LNCaP clone FGC (cell line): ENCODE measurements around the gene FBXO10.
"Not testable (repeated sequence)": the region's sequence is repeated elsewhere in the genome, so short reads cannot be mapped to it uniquely, and the experiment has no call there.

Experiments used
- DNase-seq: peaks from one replicate; pipeline ENCODE4 v3.0.0-alpha.2; 2011; ENCODE audit warnings: low read depth
- H3K4me3 ChIP-seq: 2 replicates; pipeline ENCODE4 v1.5.1; 2011; ENCODE audit warnings: mild to moderate bottlenecking, low read depth, low read length, control low read depth
- CTCF ChIP-seq: IDR thresholded peaks from 2 replicates; pipeline ENCODE4 v1.5.1; 2012; ENCODE audit warnings: mild to moderate bottlenecking; ENCODE audit not compliant: control insufficient read depth, insufficient read depth; ENCODE audit errors: extremely low read depth

The FBXO10 gene

DNA sequence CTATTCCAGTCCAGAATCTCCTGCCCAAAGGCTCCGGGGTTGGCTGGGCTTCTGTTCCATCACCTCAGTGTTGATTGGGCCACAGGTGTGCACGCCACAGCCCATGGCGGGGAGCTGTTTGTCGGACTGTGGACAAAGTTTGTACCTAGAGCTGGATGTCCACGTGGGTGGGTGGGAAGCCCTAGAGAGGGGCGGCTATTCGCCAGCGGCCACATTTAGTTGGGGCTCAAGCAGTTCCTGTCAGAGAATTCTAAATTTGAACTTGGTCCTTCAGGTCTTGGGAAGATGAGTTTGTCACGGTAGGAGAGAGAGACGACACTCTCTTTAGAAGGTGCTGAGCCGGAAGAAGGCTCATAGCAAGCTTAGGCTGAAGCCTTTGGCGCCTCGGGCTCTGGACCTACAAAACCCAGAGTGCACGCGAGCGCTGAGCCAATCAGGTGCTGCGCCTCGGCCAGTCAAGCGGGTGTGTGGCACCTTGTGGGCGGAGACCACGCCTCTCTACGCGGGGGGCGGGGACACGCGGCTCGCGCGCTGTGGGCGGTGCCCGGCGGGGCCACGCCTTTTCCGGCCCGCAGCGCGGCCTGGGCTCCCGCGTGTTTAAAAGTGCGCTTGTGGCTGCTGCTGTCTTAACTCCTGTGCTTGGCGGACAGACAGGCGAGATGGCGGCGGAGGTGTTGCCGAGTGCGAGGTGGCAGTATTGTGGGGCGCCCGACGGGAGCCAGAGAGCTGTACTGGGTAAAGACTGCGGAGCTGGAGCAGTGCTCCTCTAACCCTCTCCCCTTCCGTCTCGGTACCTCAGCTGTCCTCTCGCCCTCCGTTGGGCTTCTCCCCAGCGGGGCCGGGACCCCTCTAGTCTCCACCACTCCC, 90.6 kb downstream of the FBXO10 start, which contains the start of gene POLR1E:
TSS of gene POLR1E (plus strand) at position 560 of the 867 bp plus-strand sequence. CDS start at position 660, 100 bp downstream.
- DNase-seq: peak; percentile 93
- no peak for TF ChIP-seq CTCF
- H3K4me3 ChIP-seq: peak within 1 kb of the TSS; percentile 92

- H3K4me3 ChIP-seq: no peak overlapping the region
- TF ChIP-seq CTCF: no peak
- no peak for DNase-seq
Observed at GRCh38 chr9:37480759-37481158, 95.4 kb downstream of the FBXO10 start.

DNA sequence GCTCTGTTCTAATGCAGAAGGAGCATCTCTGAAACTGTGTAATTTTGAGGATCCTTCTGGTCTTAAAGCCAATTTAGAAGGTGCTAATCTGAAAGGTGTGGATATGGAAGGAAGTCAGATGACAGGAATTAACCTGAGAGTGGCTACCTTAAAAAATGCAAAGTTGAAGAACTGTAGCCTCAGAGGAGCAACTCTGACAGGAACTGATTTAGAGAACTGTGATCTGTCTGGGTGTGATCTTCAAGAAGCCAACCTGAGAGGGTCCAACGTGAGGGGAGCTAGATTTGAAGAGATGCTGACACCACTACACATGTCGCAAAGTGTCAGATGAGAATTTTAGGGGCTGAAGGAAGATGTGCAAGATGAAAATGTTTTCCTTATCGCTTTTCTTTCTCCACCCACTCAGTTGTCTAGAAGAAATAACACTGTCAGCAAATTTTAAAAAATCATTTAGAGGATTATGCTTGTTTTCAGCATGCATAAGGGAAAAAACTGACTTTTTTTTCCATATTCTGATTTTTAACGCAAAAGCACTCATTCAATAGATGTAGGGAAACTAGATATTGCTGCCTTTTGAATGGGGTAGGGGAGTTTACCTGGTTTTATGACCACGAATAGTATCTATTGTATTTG, 98.1 kb downstream of the FBXO10 start:
- not testable (repeated sequence) for DNase-seq, H3K4me3 ChIP-seq

- not testable (repeated sequence) for DNase-seq, H3K4me3 ChIP-seq
Observed at GRCh38 chr9:37477443-37477842, 98.7 kb downstream of the FBXO10 start.

- H3K4me3 ChIP-seq: no peak overlapping the region
- no peak for DNase-seq
- no peak for TF ChIP-seq CTCF
Observed at GRCh38 chr9:37476930-37477329, 99.2 kb downstream of the FBXO10 start.

DNA sequence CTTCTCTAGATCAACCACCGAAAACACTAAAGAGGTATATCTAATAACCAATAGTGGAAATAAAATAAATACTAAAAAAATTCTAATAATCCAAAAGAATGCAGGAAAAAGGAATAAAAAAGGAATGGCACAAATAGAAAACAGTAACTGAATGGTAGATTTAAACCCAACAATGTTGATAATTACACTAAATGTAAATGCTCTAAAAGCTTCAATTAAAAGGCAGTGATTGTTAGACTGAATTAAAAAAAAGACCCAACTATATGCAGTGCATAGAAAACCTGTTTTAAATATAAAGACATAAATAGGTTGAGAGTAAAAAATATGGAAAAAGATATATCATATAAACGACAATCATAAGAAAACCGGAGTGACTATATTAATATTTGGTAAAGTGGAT, 101.7 kb downstream of the FBXO10 start:
- no peak for DNase-seq
- TF ChIP-seq CTCF: no peak
- H3K4me3 ChIP-seq: no peak overlapping the region

DNA sequence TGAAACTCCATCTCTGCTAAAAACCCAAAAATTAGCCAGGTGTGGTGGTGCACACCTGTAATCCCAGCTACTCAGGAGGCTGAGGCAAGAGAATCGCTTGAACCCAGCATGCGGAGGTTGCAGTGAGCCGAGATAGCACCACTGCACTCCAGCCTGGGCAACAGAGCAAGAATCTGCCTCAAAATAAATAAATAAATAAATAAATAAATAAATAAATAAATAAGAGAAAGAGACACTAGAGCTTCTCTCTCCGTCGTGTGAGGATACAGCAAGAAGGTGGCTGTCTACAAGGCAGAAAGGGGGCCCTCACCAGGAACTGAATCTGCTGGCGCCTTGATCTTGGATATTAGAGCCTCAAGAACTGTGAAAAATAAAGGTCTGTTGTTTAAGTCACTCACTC, 102.2 kb downstream of the FBXO10 start:
- not testable (repeated sequence) for DNase-seq, H3K4me3 ChIP-seq

GRCh38 chr9:37471942-37472684, 104.1 kb downstream of the FBXO10 start:
- TF ChIP-seq CTCF: no peak
- DNase-seq: no peak
- no peak overlapping the region for H3K4me3 ChIP-seq
